Uterus (tissue), 2 donors: ENCODE data around the gene POU3F4.

Source experiments
- POLR2A ChIP-seq, 2 donors: fragments of 450-650 bp; IDR thresholded peaks; one replicate each; pipeline ENCODE4 v1.6.1; 2016; ENCODE audit warnings: antibody characterized with exemption in 2 of 2, mild to moderate bottlenecking in 1 of 2, moderate library complexity in 1 of 2
- TF ChIP-seq, protein P1 (sequence below), 4 experiments: fragments of 200-600 bp in 2 of 4; fragments of 450-650 bp in 2 of 4; sonication (generic) in 2 of 4; IDR thresholded peaks; one replicate each; pipeline ENCODE4 v1.5.1; 2016 to 2019; ENCODE audit warnings: antibody characterized with exemption in 4 of 4, mild to moderate bottlenecking in 2 of 4, moderate library complexity in 1 of 4

DNA sequence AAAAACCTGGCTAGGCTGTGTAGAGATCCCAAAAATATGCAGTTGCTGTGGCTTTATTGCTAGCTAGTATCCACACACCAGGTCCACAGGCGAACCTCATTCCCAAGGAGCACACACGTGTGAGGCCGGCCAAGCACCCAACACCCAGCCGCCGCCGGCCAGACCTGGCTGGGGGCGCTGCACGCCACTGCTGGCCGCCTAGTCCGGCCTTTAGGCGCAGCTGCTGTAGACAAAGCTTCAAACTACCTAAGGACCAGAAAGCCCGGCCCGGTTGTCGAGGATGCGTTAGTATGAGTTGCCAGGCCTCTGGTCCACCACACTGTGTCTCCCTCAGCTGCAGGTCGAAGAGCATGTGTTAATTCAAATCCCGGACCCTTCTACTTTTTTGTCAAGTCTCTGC is 3.1 kb downstream of the POU3F4 start:
- TF ChIP-seq POLR2A (IDR thresholded peaks at IDR 0.05): no peak
- TF ChIP-seq, protein P1, sequence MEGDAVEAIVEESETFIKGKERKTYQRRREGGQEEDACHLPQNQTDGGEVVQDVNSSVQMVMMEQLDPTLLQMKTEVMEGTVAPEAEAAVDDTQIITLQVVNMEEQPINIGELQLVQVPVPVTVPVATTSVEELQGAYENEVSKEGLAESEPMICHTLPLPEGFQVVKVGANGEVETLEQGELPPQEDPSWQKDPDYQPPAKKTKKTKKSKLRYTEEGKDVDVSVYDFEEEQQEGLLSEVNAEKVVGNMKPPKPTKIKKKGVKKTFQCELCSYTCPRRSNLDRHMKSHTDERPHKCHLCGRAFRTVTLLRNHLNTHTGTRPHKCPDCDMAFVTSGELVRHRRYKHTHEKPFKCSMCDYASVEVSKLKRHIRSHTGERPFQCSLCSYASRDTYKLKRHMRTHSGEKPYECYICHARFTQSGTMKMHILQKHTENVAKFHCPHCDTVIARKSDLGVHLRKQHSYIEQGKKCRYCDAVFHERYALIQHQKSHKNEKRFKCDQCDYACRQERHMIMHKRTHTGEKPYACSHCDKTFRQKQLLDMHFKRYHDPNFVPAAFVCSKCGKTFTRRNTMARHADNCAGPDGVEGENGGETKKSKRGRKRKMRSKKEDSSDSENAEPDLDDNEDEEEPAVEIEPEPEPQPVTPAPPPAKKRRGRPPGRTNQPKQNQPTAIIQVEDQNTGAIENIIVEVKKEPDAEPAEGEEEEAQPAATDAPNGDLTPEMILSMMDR (IDR thresholded peaks at IDR 0.05): no peak
